ENCODE data around the gene IPO5.

GRCh38 chr13:97913206-97913605 lies 40.3 kb upstream of the IPO5 start:
- TF ChIP-seq CTCF (IDR thresholded peaks at IDR 0.05) = no peak
- TF ChIP-seq POLR2A (IDR thresholded peaks at IDR 0.05) = no peak
